Measurements from ENCODE around the gene PFDN6.
"Not testable (repeated sequence)": the region's sequence is repeated elsewhere in the genome, so short reads cannot be mapped to it uniquely, and the experiment has no call there.

PFDN6 gene

GRCh38 chr6:33249732-33250630, 39.4 kb upstream of the PFDN6 start:
- H3K4me3 ChIP-seq (ENCODE audit: low read length): peak overlapping the region; percentile 65
- DNase-seq (ENCODE audit: low read depth): peak; percentile 36
- TF ChIP-seq, protein P1, sequence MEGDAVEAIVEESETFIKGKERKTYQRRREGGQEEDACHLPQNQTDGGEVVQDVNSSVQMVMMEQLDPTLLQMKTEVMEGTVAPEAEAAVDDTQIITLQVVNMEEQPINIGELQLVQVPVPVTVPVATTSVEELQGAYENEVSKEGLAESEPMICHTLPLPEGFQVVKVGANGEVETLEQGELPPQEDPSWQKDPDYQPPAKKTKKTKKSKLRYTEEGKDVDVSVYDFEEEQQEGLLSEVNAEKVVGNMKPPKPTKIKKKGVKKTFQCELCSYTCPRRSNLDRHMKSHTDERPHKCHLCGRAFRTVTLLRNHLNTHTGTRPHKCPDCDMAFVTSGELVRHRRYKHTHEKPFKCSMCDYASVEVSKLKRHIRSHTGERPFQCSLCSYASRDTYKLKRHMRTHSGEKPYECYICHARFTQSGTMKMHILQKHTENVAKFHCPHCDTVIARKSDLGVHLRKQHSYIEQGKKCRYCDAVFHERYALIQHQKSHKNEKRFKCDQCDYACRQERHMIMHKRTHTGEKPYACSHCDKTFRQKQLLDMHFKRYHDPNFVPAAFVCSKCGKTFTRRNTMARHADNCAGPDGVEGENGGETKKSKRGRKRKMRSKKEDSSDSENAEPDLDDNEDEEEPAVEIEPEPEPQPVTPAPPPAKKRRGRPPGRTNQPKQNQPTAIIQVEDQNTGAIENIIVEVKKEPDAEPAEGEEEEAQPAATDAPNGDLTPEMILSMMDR (conservative IDR thresholded peaks at IDR 0.05; ENCODE audit: low read depth, low read length): no peak

GRCh38 chr6:33250731-33251130, 38.7 kb upstream of the PFDN6 start:
- no peak for DNase-seq (ENCODE audit: low read depth)
- TF ChIP-seq, protein P1 (conservative IDR thresholded peaks at IDR 0.05; ENCODE audit: low read depth, low read length): no peak
- H3K4me3 ChIP-seq (ENCODE audit: low read length): no peak overlapping the region

DNA sequence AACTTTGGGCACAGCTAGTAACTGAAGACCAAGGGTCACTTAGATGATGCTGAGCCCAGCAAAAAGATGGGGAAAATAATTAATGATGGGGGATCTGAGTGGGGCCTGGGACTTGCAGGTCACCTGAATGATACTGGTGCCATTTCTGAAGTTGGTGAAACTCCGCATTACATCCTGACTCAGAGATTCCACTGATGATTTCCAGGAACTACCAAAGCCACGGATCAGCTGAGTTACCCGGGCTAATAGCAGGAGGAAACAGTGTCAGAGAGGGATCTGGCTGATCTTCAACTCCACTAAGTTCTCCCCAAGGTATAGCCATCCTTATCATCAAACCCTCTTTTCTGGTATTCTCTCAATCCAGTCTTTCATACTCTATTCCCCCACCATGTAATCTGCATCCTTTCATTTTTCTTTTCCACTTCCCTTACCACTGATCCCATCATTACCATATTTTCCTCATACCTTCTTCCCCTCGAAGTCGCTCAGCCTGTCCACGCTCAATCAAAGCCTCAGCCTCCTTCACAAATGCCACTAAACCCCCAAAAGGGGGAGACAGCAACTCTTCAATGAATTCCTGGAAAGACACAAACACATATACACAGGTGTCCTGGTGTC, 37.9 kb upstream of the PFDN6 start:
- TF ChIP-seq, protein P1 (conservative IDR thresholded peaks at IDR 0.05; ENCODE audit: low read depth, low read length): no peak
- DNase-seq (ENCODE audit: low read depth): no peak
- no peak overlapping the region for H3K4me3 ChIP-seq (ENCODE audit: low read length)

DNA sequence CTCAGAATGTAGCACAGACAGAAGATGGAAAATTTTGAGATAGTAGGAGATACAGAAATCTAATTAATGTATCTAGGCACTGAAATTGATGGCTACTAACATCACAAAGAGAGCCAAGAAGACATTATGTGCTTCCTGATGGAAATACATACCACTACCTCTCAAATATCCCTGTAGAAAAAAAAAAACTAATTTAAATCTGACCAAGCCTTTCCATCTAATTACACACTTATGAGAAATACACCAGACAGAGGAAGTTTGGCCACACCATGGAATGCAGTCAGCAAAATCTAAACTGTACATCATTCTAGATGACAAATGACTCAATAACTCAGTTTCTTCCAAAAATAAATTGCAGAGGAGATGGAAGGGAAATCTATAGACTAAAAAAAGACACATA, 36.6 kb upstream of the PFDN6 start:
- TF ChIP-seq, protein P1 (conservative IDR thresholded peaks at IDR 0.05; ENCODE audit: low read depth, low read length): no peak
- DNase-seq (ENCODE audit: low read depth): no peak
- no peak overlapping the region for H3K4me3 ChIP-seq (ENCODE audit: low read length)

GRCh38 chr6:33254591-33254990, 34.8 kb upstream of the PFDN6 start:
- H3K4me3 ChIP-seq (ENCODE audit: low read length): no peak overlapping the region
- no peak for DNase-seq (ENCODE audit: low read depth)
- TF ChIP-seq, protein P1 (conservative IDR thresholded peaks at IDR 0.05; ENCODE audit: low read depth, low read length): no peak

GRCh38 chr6:33259032-33259431, 30.4 kb upstream of the PFDN6 start:
- no peak for DNase-seq (ENCODE audit: low read depth)
- TF ChIP-seq, protein P1 (conservative IDR thresholded peaks at IDR 0.05; ENCODE audit: low read depth, low read length): no peak
- H3K4me3 ChIP-seq (ENCODE audit: low read length): no peak overlapping the region

- H3K4me3 ChIP-seq (ENCODE audit: low read length); DNase-seq (ENCODE audit: low read depth): not testable (repeated sequence)
Observed at GRCh38 chr6:33262490-33262889, 26.9 kb upstream of the PFDN6 start.

All from retinal pigment epithelial cell (primary cell).